Muscle of leg (tissue), 11 donors: ENCODE measurements around the gene VAV2. TPM values are rescaled to one million over a fixed set of nuclear protein-coding genes. Genes with fewer than 3 reads are reported as not detected.

Source experiments
- DNase-seq: peaks from one replicate; pipeline ENCODE4 v3.0.0; 2013
- H3K27ac ChIP-seq: one replicate; pipeline ENCODE4 v1.5.1; 2013; ENCODE audit warnings: mild to moderate bottlenecking, low read length, control low read depth
- H3K27me3 ChIP-seq: one replicate; pipeline ENCODE4 v1.6.1; 2013; ENCODE audit warnings: low read length; ENCODE audit not compliant: control insufficient read depth, insufficient read depth
- H3K36me3 ChIP-seq: one replicate; pipeline ENCODE4 v1.6.1; 2013; ENCODE audit warnings: low read length; ENCODE audit not compliant: control insufficient read depth, insufficient read depth
- H3K4me1 ChIP-seq: one replicate; pipeline ENCODE4 v1.6.1; 2013; ENCODE audit warnings: low read length; ENCODE audit not compliant: control insufficient read depth, insufficient read depth
- H3K4me3 ChIP-seq: one replicate; pipeline ENCODE4 v1.5.1; 2013; ENCODE audit warnings: low read length, control low read depth
- H3K9me3 ChIP-seq: replicated peaks from 2 replicates; pipeline ENCODE4 v1.6.1; 2013; ENCODE audit warnings: low read depth, low read length; ENCODE audit not compliant: control insufficient read depth
- WGBS: methylation state at CpG from one replicate; pipeline ENCODE4 v1.1.5; 2013; ENCODE audit warnings: missing lambda C conversion rate; ENCODE audit not compliant: insufficient coverage; 5-methylcytosine and 5-hydroxymethylcytosine counted together
- polyA plus RNA-seq, 8 donors: library from polyadenylated mRNA; unstranded; fragments of 120-200 nt; gene quantifications; one replicate each; pipeline versions ENCODE4 v1.2.1 to v1.2.3, GENCODE V29; 2013; ENCODE audit warnings: inconsistent platforms in 1 of 8, low replicate concordance in 1 of 8; ENCODE audit not compliant: insufficient read length in 8 of 8, insufficient read depth in 1 of 8
- total RNA-seq: library from RNA; stranded (reverse); fragments of 120-200 nt; gene quantifications from one replicate; pipeline ENCODE4 v1.2.4, GENCODE V29; 2013

Gene VAV2
- total and polyA plus RNA-seq, 9 donors = 7.4 to 19.1 (median 16.0) TPM

- H3K9me3 ChIP-seq = no peaks in the 10 kb centered on the region
- H3K4me3 ChIP-seq = no peak overlapping the region
- H3K27me3 ChIP-seq = no peaks in the 10 kb centered on the region
- peak; percentile 63 for DNase-seq
- 28% methylated on average over 7 of the region's 11 CpGs for WGBS
- peaks cover 66% of the 10 kb centered on the region for H3K4me1 ChIP-seq
- no peaks in the 10 kb centered on the region for H3K36me3 ChIP-seq
- H3K27ac ChIP-seq = no peak overlapping the region
These were observed 112.5 kb downstream of the VAV2 start for GRCh38 chr9:133879615-133880014.

- WGBS = 93% methylated on average over 8 of the region's 13 CpGs
These were observed 113.7 kb downstream of the VAV2 start for GRCh38 chr9:133878402-133878801.

GRCh38 chr9:133877967-133878366 lies 114.2 kb downstream of the VAV2 start:
- Histone ChIP-seq H3K9me3 (no peaks in the 10 kb centered on the region), H3K4me1 (peaks cover 75% of the 10 kb centered on the region), H3K36me3 (no peaks in the 10 kb centered on the region), H3K4me3 (no peak overlapping the region), H3K27me3 (no peaks in the 10 kb centered on the region), H3K27ac (no peak overlapping the region)
- no peak for DNase-seq
- 85% methylated on average over 14 of the region's 17 CpGs for WGBS

More at GRCh38 chr9:133878402-133878801, 113.7 kb downstream of the VAV2 start:
- Histone ChIP-seq H3K4me3 (no peak overlapping the region), H3K9me3 (no peaks in the 10 kb centered on the region), H3K36me3 (no peaks in the 10 kb centered on the region), H3K27me3 (no peaks in the 10 kb centered on the region), H3K4me1 (peaks cover 75% of the 10 kb centered on the region), H3K27ac (no peak overlapping the region)
- no peak for DNase-seq

GRCh38 chr9:133877327-133877726 lies 114.8 kb downstream of the VAV2 start:
- no peaks in the 10 kb centered on the region for H3K36me3 ChIP-seq
- no peak overlapping the region for H3K27ac ChIP-seq
- H3K27me3 ChIP-seq = no peaks in the 10 kb centered on the region
- peaks cover 74% of the 10 kb centered on the region for H3K4me1 ChIP-seq
- H3K4me3 ChIP-seq = no peak overlapping the region
- no peaks in the 10 kb centered on the region for H3K9me3 ChIP-seq
- WGBS = 95% methylated on average over 3 of the region's 5 CpGs
- no peak for DNase-seq

- DNase-seq = no peak
- H3K36me3 ChIP-seq = no peaks in the 10 kb centered on the region
- WGBS = 79% methylated on average over 8 of the region's 13 CpGs
These were observed 115.3 kb downstream of the VAV2 start for GRCh38 chr9:133876836-133877235.

GRCh38 chr9:133876144-133876543 lies 116.0 kb downstream of the VAV2 start:
- 69% methylated on average over 6 of the region's 11 CpGs for WGBS
- no peaks in the 10 kb centered on the region for H3K27me3 ChIP-seq
- no peaks in the 10 kb centered on the region for H3K9me3 ChIP-seq
- peaks cover 67% of the 10 kb centered on the region for H3K4me1 ChIP-seq
- no peaks in the 10 kb centered on the region for H3K36me3 ChIP-seq
- peak overlapping the region; percentile 13 for H3K27ac ChIP-seq
- no peak overlapping the region for H3K4me3 ChIP-seq
- DNase-seq = peak; percentile 36

More at GRCh38 chr9:133876836-133877235, 115.3 kb downstream of the VAV2 start:
- Histone ChIP-seq H3K4me3 (no peak overlapping the region), H3K4me1 (peaks cover 74% of the 10 kb centered on the region), H3K27me3 (no peaks in the 10 kb centered on the region), H3K27ac (no peak overlapping the region), H3K9me3 (no peaks in the 10 kb centered on the region)

GRCh38 chr9:133875131-133875530 lies 117.0 kb downstream of the VAV2 start:
- Histone ChIP-seq H3K9me3 (no peaks in the 10 kb centered on the region), H3K4me1 (peaks cover 58% of the 10 kb centered on the region), H3K36me3 (no peaks in the 10 kb centered on the region), H3K27ac (no peak overlapping the region), H3K4me3 (no peak overlapping the region), H3K27me3 (no peaks in the 10 kb centered on the region)
- 78% methylated on average over 6 of the region's 11 CpGs for WGBS
- no peak for DNase-seq

- Histone ChIP-seq H3K4me1 (peaks cover 56% of the 10 kb centered on the region), H3K27ac (peak overlapping the region; percentile 82), H3K4me3 (no peak overlapping the region), H3K27me3 (no peaks in the 10 kb centered on the region), H3K36me3 (no peaks in the 10 kb centered on the region), H3K9me3 (no peaks in the 10 kb centered on the region)
- 88% methylated on average over 6 of the region's 10 CpGs for WGBS
- DNase-seq = no peak
These were observed 117.5 kb downstream of the VAV2 start for GRCh38 chr9:133874659-133875058.

- DNase-seq = no peak
These were observed 118.0 kb downstream of the VAV2 start for GRCh38 chr9:133874060-133874657.

GRCh38 chr9:133873461-133873891 lies 118.6 kb downstream of the VAV2 start:
- Histone ChIP-seq H3K4me1 (peaks cover 58% of the 10 kb centered on the region), H3K9me3 (no peaks in the 10 kb centered on the region), H3K4me3 (no peak overlapping the region), H3K27ac (peak overlapping the region; percentile 87), H3K36me3 (no peaks in the 10 kb centered on the region), H3K27me3 (no peaks in the 10 kb centered on the region)
- DNase-seq = peak; percentile 86
- 31% methylated on average over 4 of the region's 9 CpGs for WGBS

More at GRCh38 chr9:133874060-133874657, 118.0 kb downstream of the VAV2 start:
- Histone ChIP-seq H3K9me3 (no peaks in the 10 kb centered on the region), H3K27me3 (no peaks in the 10 kb centered on the region), H3K4me1 (peaks cover 58% of the 10 kb centered on the region), H3K27ac (peak overlapping the region; percentile 82), H3K4me3 (no peak overlapping the region), H3K36me3 (no peaks in the 10 kb centered on the region)
- 61% methylated on average over 5 of the region's 14 CpGs for WGBS
